Measurements from ENCODE around the gene UBE2U. TPM values are rescaled to one million over a fixed set of nuclear protein-coding genes. Genes with fewer than 3 reads are reported as not detected.

UBE2U gene
- total and polyA plus RNA-seq, 2 of the 8 experiments (the other 6 are each of a cell fraction or from before 2014, with no cell fraction given) = not detected

DNA sequence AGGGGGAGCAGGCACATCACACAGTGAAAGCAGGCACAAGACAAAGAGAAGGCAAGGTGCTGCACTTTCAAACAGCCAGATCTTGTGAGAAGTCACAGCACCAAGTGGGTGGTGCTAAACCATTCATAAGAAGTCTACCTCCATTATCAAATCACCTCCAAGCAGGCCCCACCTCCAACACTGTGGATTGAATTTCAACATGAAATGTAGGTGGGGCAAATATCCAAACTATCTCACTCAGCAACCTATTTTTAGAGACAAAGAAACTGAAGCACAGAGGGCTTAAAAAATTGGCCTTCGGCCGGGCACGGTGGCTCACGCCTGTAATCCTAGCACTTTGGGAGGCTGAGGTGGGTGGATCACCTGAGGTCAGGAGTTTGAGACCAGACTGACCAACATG, 90.4 kb downstream of the UBE2U start (continued):
- TF ChIP-seq, protein P1, sequence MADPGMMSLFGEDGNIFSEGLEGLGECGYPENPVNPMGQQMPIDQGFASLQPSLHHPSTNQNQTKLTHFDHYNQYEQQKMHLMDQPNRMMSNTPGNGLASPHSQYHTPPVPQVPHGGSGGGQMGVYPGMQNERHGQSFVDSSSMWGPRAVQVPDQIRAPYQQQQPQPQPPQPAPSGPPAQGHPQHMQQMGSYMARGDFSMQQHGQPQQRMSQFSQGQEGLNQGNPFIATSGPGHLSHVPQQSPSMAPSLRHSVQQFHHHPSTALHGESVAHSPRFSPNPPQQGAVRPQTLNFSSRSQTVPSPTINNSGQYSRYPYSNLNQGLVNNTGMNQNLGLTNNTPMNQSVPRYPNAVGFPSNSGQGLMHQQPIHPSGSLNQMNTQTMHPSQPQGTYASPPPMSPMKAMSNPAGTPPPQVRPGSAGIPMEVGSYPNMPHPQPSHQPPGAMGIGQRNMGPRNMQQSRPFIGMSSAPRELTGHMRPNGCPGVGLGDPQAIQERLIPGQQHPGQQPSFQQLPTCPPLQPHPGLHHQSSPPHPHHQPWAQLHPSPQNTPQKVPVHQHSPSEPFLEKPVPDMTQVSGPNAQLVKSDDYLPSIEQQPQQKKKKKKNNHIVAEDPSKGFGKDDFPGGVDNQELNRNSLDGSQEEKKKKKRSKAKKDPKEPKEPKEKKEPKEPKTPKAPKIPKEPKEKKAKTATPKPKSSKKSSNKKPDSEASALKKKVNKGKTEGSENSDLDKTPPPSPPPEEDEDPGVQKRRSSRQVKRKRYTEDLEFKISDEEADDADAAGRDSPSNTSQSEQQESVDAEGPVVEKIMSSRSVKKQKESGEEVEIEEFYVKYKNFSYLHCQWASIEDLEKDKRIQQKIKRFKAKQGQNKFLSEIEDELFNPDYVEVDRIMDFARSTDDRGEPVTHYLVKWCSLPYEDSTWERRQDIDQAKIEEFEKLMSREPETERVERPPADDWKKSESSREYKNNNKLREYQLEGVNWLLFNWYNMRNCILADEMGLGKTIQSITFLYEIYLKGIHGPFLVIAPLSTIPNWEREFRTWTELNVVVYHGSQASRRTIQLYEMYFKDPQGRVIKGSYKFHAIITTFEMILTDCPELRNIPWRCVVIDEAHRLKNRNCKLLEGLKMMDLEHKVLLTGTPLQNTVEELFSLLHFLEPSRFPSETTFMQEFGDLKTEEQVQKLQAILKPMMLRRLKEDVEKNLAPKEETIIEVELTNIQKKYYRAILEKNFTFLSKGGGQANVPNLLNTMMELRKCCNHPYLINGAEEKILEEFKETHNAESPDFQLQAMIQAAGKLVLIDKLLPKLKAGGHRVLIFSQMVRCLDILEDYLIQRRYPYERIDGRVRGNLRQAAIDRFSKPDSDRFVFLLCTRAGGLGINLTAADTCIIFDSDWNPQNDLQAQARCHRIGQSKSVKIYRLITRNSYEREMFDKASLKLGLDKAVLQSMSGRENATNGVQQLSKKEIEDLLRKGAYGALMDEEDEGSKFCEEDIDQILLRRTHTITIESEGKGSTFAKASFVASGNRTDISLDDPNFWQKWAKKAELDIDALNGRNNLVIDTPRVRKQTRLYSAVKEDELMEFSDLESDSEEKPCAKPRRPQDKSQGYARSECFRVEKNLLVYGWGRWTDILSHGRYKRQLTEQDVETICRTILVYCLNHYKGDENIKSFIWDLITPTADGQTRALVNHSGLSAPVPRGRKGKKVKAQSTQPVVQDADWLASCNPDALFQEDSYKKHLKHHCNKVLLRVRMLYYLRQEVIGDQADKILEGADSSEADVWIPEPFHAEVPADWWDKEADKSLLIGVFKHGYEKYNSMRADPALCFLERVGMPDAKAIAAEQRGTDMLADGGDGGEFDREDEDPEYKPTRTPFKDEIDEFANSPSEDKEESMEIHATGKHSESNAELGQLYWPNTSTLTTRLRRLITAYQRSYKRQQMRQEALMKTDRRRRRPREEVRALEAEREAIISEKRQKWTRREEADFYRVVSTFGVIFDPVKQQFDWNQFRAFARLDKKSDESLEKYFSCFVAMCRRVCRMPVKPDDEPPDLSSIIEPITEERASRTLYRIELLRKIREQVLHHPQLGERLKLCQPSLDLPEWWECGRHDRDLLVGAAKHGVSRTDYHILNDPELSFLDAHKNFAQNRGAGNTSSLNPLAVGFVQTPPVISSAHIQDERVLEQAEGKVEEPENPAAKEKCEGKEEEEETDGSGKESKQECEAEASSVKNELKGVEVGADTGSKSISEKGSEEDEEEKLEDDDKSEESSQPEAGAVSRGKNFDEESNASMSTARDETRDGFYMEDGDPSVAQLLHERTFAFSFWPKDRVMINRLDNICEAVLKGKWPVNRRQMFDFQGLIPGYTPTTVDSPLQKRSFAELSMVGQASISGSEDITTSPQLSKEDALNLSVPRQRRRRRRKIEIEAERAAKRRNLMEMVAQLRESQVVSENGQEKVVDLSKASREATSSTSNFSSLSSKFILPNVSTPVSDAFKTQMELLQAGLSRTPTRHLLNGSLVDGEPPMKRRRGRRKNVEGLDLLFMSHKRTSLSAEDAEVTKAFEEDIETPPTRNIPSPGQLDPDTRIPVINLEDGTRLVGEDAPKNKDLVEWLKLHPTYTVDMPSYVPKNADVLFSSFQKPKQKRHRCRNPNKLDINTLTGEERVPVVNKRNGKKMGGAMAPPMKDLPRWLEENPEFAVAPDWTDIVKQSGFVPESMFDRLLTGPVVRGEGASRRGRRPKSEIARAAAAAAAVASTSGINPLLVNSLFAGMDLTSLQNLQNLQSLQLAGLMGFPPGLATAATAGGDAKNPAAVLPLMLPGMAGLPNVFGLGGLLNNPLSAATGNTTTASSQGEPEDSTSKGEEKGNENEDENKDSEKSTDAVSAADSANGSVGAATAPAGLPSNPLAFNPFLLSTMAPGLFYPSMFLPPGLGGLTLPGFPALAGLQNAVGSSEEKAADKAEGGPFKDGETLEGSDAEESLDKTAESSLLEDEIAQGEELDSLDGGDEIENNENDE (IDR thresholded peaks at IDR 0.05; ENCODE audit: insufficient replicate concordance, low read length) = no peak
- no peak for TF ChIP-seq EGR1 (IDR thresholded peaks at IDR 0.05; ENCODE audit: borderline replicate concordance, low read depth, low read length)
- no peak for TF ChIP-seq CBX5 (IDR thresholded peaks at IDR 0.05; ENCODE audit: low read depth, low read length)
- no peak for TF ChIP-seq TBP (IDR thresholded peaks at IDR 0.05; ENCODE audit: low read depth, low read length)
- no peak for TF ChIP-seq BCL11A (IDR thresholded peaks at IDR 0.05; ENCODE audit: low read depth in 2 of 2, low read length in 2 of 2)
- TF ChIP-seq PHF8 (conservative IDR thresholded peaks at IDR 0.05; ENCODE audit: low read depth, low read length) = no peak
- TF ChIP-seq, protein P2, sequence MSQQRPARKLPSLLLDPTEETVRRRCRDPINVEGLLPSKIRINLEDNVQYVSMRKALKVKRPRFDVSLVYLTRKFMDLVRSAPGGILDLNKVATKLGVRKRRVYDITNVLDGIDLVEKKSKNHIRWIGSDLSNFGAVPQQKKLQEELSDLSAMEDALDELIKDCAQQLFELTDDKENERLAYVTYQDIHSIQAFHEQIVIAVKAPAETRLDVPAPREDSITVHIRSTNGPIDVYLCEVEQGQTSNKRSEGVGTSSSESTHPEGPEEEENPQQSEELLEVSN (IDR thresholded peaks at IDR 0.05) = no peak
- no peak for TF ChIP-seq NRF1 (IDR thresholded peaks at IDR 0.05; ENCODE audit: low read depth, low read length)
- TF ChIP-seq KDM5A (IDR thresholded peaks at IDR 0.05; ENCODE audit: low read length) = no peak
- TF ChIP-seq NANOG (IDR thresholded peaks at IDR 0.05; ENCODE audit: insufficient read depth, low read depth, low read length, poor library complexity, severe bottlenecking) = no peak
